ENCODE measurements around the gene FABP6. TPM values are rescaled to one million over a fixed set of nuclear protein-coding genes. Genes with fewer than 3 reads are reported as not detected.

Gene FABP6
- total RNA-seq, 5 donors from 2014 or later (not counting 1 experiment from before 2014, with no cell fraction given): not detected

GRCh38 chr5:160280384-160281095, 51.2 kb downstream of the FABP6 start:
- H3K27ac Mint-ChIP-seq: no peak overlapping the region
- H3K4me3 Mint-ChIP-seq: no peak overlapping the region
- H3K9me3 Mint-ChIP-seq: no peaks in the 10 kb centered on the region
- 89% methylated on average over 23 of the region's 26 CpGs for whole genome bisulfite sequencing (ENCODE audit: insufficient coverage)
- H3K27me3 ChIP-seq (replicated peaks in 1 of 2; ENCODE audit: control insufficient read depth in 2 of 2, extremely low read depth in 1 of 2, insufficient read depth in 2 of 2, low read length in 1 of 2): peaks cover 0 to 14% of the 10 kb centered on the region in 2 experiments
- peaks cover 4 to 9% of the 10 kb centered on the region in 2 donors for H3K27me3 Mint-ChIP-seq
- no peak overlapping the region for H3K4me3 ChIP-seq (ENCODE audit: control insufficient read depth in 1 of 2, extremely low read depth in 1 of 2, low read length in 1 of 2)
- no peaks in the 10 kb centered on the region for H3K36me3 Mint-ChIP-seq
- DNase-seq (no peak), ATAC-seq (replicated peaks in 1 of 4) (no peak)
- no peaks in the 10 kb centered on the region for H3K4me1 ChIP-seq (ENCODE audit: control insufficient read depth in 1 of 2, extremely low read depth in 1 of 2, insufficient read depth in 2 of 2, low read length in 2 of 2)
- no peaks in the 10 kb centered on the region for H3K4me1 Mint-ChIP-seq
- ChIA-PET CTCF (no interaction called here), POLR2A (no interaction called here)
- H3K9me3 ChIP-seq: no peaks in the 10 kb centered on the region
- peaks cover 0 to 3% of the 10 kb centered on the region in 2 donors for H3K36me3 ChIP-seq (ENCODE audit: control insufficient read depth in 2 of 2, extremely low read depth in 1 of 2, insufficient read depth in 1 of 2, low read length in 1 of 2)
- H3K27ac ChIP-seq (ENCODE audit: low read length): no peak overlapping the region

DNA sequence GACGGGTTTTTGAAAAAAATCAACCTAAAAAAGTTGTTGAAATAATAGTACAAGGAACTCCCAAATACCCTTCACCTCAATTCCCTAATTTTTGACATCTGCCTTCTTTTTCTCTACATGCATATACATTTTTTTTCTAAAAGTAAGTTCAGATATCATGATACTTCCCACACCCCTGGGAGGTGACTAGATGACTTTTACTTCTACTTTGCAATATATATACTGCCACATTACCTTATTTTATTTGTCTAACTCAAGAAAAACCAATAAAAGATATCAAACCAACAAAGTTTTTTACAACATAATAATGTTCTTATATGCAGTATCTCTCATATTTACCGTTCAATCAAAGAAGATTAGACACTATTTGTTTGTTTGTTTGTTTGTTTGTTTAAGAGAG, 52.0 kb downstream of the FABP6 start:
- peaks cover 0 to 3% of the 10 kb centered on the region in 2 donors for H3K36me3 ChIP-seq (ENCODE audit: control insufficient read depth in 2 of 2, extremely low read depth in 1 of 2, insufficient read depth in 1 of 2, low read length in 1 of 2)
- ChIA-PET POLR2A (no interaction called here), CTCF (no interaction called here)
- peaks cover 0 to 17% of the 10 kb centered on the region in 2 experiments for H3K27me3 ChIP-seq (replicated peaks in 1 of 2; ENCODE audit: control insufficient read depth in 2 of 2, extremely low read depth in 1 of 2, insufficient read depth in 2 of 2, low read length in 1 of 2)
- no peak overlapping the region for H3K4me3 Mint-ChIP-seq
- H3K36me3 Mint-ChIP-seq: no peaks in the 10 kb centered on the region
- H3K4me1 ChIP-seq (ENCODE audit: control insufficient read depth in 1 of 2, extremely low read depth in 1 of 2, insufficient read depth in 2 of 2, low read length in 2 of 2): no peaks in the 10 kb centered on the region
- H3K27ac ChIP-seq (ENCODE audit: low read length): no peak overlapping the region
- H3K9me3 ChIP-seq: no peaks in the 10 kb centered on the region
- DNase-seq: no peak
- H3K27me3 Mint-ChIP-seq: peaks cover 4 to 11% of the 10 kb centered on the region in 2 donors
- no peaks in the 10 kb centered on the region for H3K9me3 Mint-ChIP-seq
- no peak overlapping the region for H3K27ac Mint-ChIP-seq
- H3K4me1 Mint-ChIP-seq: no peaks in the 10 kb centered on the region
- H3K4me3 ChIP-seq (ENCODE audit: control insufficient read depth in 1 of 2, extremely low read depth in 1 of 2, low read length in 1 of 2): no peak overlapping the region
- no CpG with 5 or more reads among the region's 2 CpGs for WGBS (ENCODE audit: insufficient coverage)
- no peak for ATAC-seq (replicated peaks in 1 of 4)

- ChIA-PET CTCF (no interaction called here), POLR2A (no interaction called here)
- no peaks in the 10 kb centered on the region for H3K9me3 Mint-ChIP-seq
Observed at GRCh38 chr5:160284291-160284873, 55.1 kb downstream of the FABP6 start.

GRCh38 chr5:160285316-160285715, 56.0 kb downstream of the FABP6 start:
- Mint-ChIP-seq H3K27ac (no peak overlapping the region), H3K4me1 (no peaks in the 10 kb centered on the region), H3K27me3 (peaks cover 4 to 14% of the 10 kb centered on the region in 2 donors), H3K9me3 (no peaks in the 10 kb centered on the region), H3K4me3 (no peak overlapping the region), H3K36me3 (no peaks in the 10 kb centered on the region)
- ATAC-seq (replicated peaks in 1 of 4) (no peak), DNase-seq (no peak)
- Histone ChIP-seq H3K36me3 (ENCODE audit: control insufficient read depth in 2 of 2, extremely low read depth in 1 of 2, insufficient read depth in 1 of 2, low read length in 1 of 2) (no peaks in the 10 kb centered on the region), H3K27ac (ENCODE audit: low read length) (no peak overlapping the region), H3K9me3 (no peaks in the 10 kb centered on the region), H3K4me3 (ENCODE audit: control insufficient read depth in 1 of 2, extremely low read depth in 1 of 2, low read length in 1 of 2) (no peak overlapping the region), H3K4me1 (ENCODE audit: control insufficient read depth in 1 of 2, extremely low read depth in 1 of 2, insufficient read depth in 2 of 2, low read length in 2 of 2) (no peaks in the 10 kb centered on the region), H3K27me3 (replicated peaks in 1 of 2; ENCODE audit: control insufficient read depth in 2 of 2, extremely low read depth in 1 of 2, insufficient read depth in 2 of 2, low read length in 1 of 2) (peaks cover 0 to 17% of the 10 kb centered on the region in 2 experiments)
- ChIA-PET CTCF (no interaction called here), POLR2A (no interaction called here)
- 58% methylated on average over 2 of the region's 2 CpGs for WGBS (ENCODE audit: insufficient coverage)

More at GRCh38 chr5:160284291-160284873, 55.1 kb downstream of the FABP6 start:
- no peaks in the 10 kb centered on the region for H3K4me1 Mint-ChIP-seq
- Histone ChIP-seq H3K4me3 (ENCODE audit: control insufficient read depth in 1 of 2, extremely low read depth in 1 of 2, low read length in 1 of 2) (no peak overlapping the region), H3K9me3 (no peaks in the 10 kb centered on the region), H3K36me3 (ENCODE audit: control insufficient read depth in 2 of 2, extremely low read depth in 1 of 2, insufficient read depth in 1 of 2, low read length in 1 of 2) (no peaks in the 10 kb centered on the region), H3K4me1 (ENCODE audit: control insufficient read depth in 1 of 2, extremely low read depth in 1 of 2, insufficient read depth in 2 of 2, low read length in 2 of 2) (no peaks in the 10 kb centered on the region), H3K27me3 (replicated peaks in 1 of 2; ENCODE audit: control insufficient read depth in 2 of 2, extremely low read depth in 1 of 2, insufficient read depth in 2 of 2, low read length in 1 of 2) (peaks cover 0 to 12% of the 10 kb centered on the region in 2 experiments), H3K27ac (ENCODE audit: low read length) (no peak overlapping the region)
- ATAC-seq (replicated peaks in 1 of 4) (no peak), DNase-seq (no peak)
- H3K4me3 Mint-ChIP-seq: no peak overlapping the region
- no peak overlapping the region for H3K27ac Mint-ChIP-seq
- WGBS (ENCODE audit: insufficient coverage): no CpG with 5 or more reads among the region's 4 CpGs
- no peaks in the 10 kb centered on the region for H3K36me3 Mint-ChIP-seq
- H3K27me3 Mint-ChIP-seq: peaks cover 4 to 14% of the 10 kb centered on the region in 2 donors

DNA sequence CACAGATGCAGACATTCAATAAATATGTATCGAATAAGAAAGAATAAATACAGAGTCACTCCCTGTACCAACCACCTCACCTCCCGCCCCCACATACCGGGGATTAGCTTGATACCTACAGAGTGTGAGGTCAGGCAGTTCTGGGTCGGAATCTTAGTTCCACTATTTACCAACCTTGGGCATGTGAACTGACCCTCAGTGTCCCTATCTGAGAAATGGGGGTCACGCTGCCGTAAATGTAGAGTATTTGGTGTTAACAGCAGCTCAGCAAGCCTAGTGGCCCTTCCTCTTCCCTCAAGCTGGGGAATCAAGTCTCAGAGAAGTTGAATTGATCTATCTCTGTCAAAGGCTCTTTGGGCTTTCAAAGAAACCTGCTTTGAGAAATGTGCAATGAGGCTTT, 57.6 kb downstream of the FABP6 start:
- Mint-ChIP-seq H3K27ac (no peak overlapping the region), H3K4me3 (no peak overlapping the region), H3K4me1 (no peaks in the 10 kb centered on the region), H3K9me3 (no peaks in the 10 kb centered on the region), H3K36me3 (no peaks in the 10 kb centered on the region), H3K27me3 (peaks cover 4 to 15% of the 10 kb centered on the region in 2 donors)
- Histone ChIP-seq H3K4me3 (ENCODE audit: control insufficient read depth in 1 of 2, extremely low read depth in 1 of 2, low read length in 1 of 2) (no peak overlapping the region), H3K9me3 (no peaks in the 10 kb centered on the region), H3K4me1 (ENCODE audit: control insufficient read depth in 1 of 2, extremely low read depth in 1 of 2, insufficient read depth in 2 of 2, low read length in 2 of 2) (no peaks in the 10 kb centered on the region), H3K27ac (ENCODE audit: low read length) (no peak overlapping the region), H3K27me3 (replicated peaks in 1 of 2; ENCODE audit: control insufficient read depth in 2 of 2, extremely low read depth in 1 of 2, insufficient read depth in 2 of 2, low read length in 1 of 2) (peaks cover 0 to 17% of the 10 kb centered on the region in 2 experiments), H3K36me3 (ENCODE audit: control insufficient read depth in 2 of 2, extremely low read depth in 1 of 2, insufficient read depth in 1 of 2, low read length in 1 of 2) (no peaks in the 10 kb centered on the region)
- ChIA-PET CTCF (no interaction called here), POLR2A (no interaction called here)
- 100% methylated on average over 2 of the region's 6 CpGs for WGBS (ENCODE audit: insufficient coverage)
- no peak for ATAC-seq (replicated peaks in 1 of 4)
- DNase-seq: no peak

GRCh38 chr5:160287378-160288051, 58.2 kb downstream of the FABP6 start:
- DNase-seq: no peak
- Histone ChIP-seq H3K27ac (ENCODE audit: low read length) (no peak overlapping the region), H3K27me3 (replicated peaks in 1 of 2; ENCODE audit: control insufficient read depth in 2 of 2, extremely low read depth in 1 of 2, insufficient read depth in 2 of 2, low read length in 1 of 2) (peaks cover 0 to 17% of the 10 kb centered on the region in 2 experiments), H3K4me1 (ENCODE audit: control insufficient read depth in 1 of 2, extremely low read depth in 1 of 2, insufficient read depth in 2 of 2, low read length in 2 of 2) (no peaks in the 10 kb centered on the region), H3K4me3 (ENCODE audit: control insufficient read depth in 1 of 2, extremely low read depth in 1 of 2, low read length in 1 of 2) (no peak overlapping the region), H3K36me3 (ENCODE audit: control insufficient read depth in 2 of 2, extremely low read depth in 1 of 2, insufficient read depth in 1 of 2, low read length in 1 of 2) (no peaks in the 10 kb centered on the region), H3K9me3 (no peaks in the 10 kb centered on the region)
- 83% methylated on average over 4 of the region's 8 CpGs for WGBS (ENCODE audit: insufficient coverage)
- Mint-ChIP-seq H3K4me1 (no peaks in the 10 kb centered on the region), H3K9me3 (no peaks in the 10 kb centered on the region), H3K27me3 (peaks cover 4 to 15% of the 10 kb centered on the region in 2 donors), H3K27ac (no peak overlapping the region), H3K36me3 (no peaks in the 10 kb centered on the region), H3K4me3 (no peak overlapping the region)
- ChIA-PET CTCF (interaction anchor here in 1 of 2 donors (0.5 kb wide), 1 partner anchor 14 kb away, joined by 3 read pairs; no protein-coding TSS in a partner anchor), POLR2A (no interaction called here)
- ATAC-seq (replicated peaks in 1 of 4): no peak

All from T-cell (primary cell).